ENCODE measurements around the gene UBXN10. TPM values are rescaled to one million over a fixed set of nuclear protein-coding genes. Genes with fewer than 3 reads are reported as not detected.

UBXN10 gene
- total and polyA plus RNA-seq, 2 of the 8 experiments (the other 6 are each of a cell fraction or from before 2014, with no cell fraction given) = 0.43 to 0.68 TPM

GRCh38 chr1:20143734-20144565, 41.9 kb upstream of the UBXN10 start:
- Histone ChIP-seq H3K14ac (ENCODE audit: insufficient read length) (no peak overlapping the region), H3K9me3 (ENCODE audit: insufficient read depth in 2 of 2, low read depth in 1 of 2, low read length in 1 of 2) (no peaks in the 10 kb centered on the region; a peak in 1 of 4 replicates), H3K9ac (replicated peaks in 1 of 4; ENCODE audit: extremely low read depth in 1 of 4, low read depth in 3 of 4, low read length in 3 of 4) (no peak overlapping the region), H3K23me2 (ENCODE audit: low read depth, low read length) (peaks cover 3% of the 10 kb centered on the region; the same call in 1 of the 2 replicates), H2BK12ac (ENCODE audit: low read depth, low read length) (no peak overlapping the region), H3K27me3 (replicated peaks in 1 of 4; ENCODE audit: control insufficient read depth in 3 of 4, extremely low read depth in 1 of 4, insufficient read depth in 3 of 4, low read length in 3 of 4) (no peaks in the 10 kb centered on the region), H2BK5ac (ENCODE audit: low read depth, low read length) (no peak overlapping the region), H3K79me1 (ENCODE audit: low read depth, low read length) (no peaks in the 10 kb centered on the region), H3K27ac (ENCODE audit: low read depth, low read length) (no peak overlapping the region), H3K36me3 (ENCODE audit: control insufficient read depth in 2 of 4, insufficient read depth in 4 of 4, low read length in 3 of 4) (no peaks in the 10 kb centered on the region), H3K4me3 (ENCODE audit: extremely low read depth in 1 of 4, insufficient read depth in 2 of 4, low read depth in 3 of 4, low read length in 4 of 4) (no peak overlapping the region), H2BK15ac (ENCODE audit: low read length) (no peak overlapping the region), H4K5ac (ENCODE audit: insufficient read length, low read depth, low read length) (no peak overlapping the region), H2BK120ac (replicated peaks; ENCODE audit: low read depth, low read length) (no peak overlapping the region), H3K79me2 (ENCODE audit: control insufficient read depth in 1 of 2, insufficient read depth in 2 of 2, low read length in 2 of 2) (no peaks in the 10 kb centered on the region), H3K23ac (ENCODE audit: insufficient read length) (no peak overlapping the region), H4K91ac (replicated peaks; ENCODE audit: insufficient read length, low read length) (no peak overlapping the region), H2BK20ac (ENCODE audit: low read length) (no peak overlapping the region), H2AFZ (ENCODE audit: low read length) (no peak overlapping the region), H3K4me2 (ENCODE audit: insufficient read depth in 1 of 2, low read depth in 2 of 2, low read length in 2 of 2) (no peak overlapping the region), H3K4me1 (replicated peaks in 1 of 4; ENCODE audit: control insufficient read depth in 3 of 4, insufficient read depth in 4 of 4, low read length in 3 of 4) (no peaks in the 10 kb centered on the region; a peak in 1 of 7 replicates), H2AK5ac (ENCODE audit: low read depth, low read length) (no peak overlapping the region), H3K4ac (replicated peaks; ENCODE audit: insufficient read length, low read depth, low read length) (no peak overlapping the region), H4K8ac (ENCODE audit: extremely low read depth, insufficient read depth, low read length) (no peak overlapping the region), H3K56ac (replicated peaks; ENCODE audit: insufficient read length, low read depth, low read length) (no peak overlapping the region), H3K18ac (ENCODE audit: extremely low read depth, low read length) (no peak overlapping the region), H4K20me1 (replicated peaks in 1 of 2; ENCODE audit: control insufficient read depth in 1 of 2, insufficient read depth in 2 of 2, low read length in 2 of 2) (no peaks in the 10 kb centered on the region)
- POLR2A ChIA-PET (ENCODE audit: partially characterized antibody) = no interaction called here
- no peak for FAIRE-seq
- no peak for DNase-seq (ENCODE audit: low read depth in 1 of 2, low spot score in 2 of 2)
- 87% methylated on average over 13 of the region's 13 CpGs; no CpG with 5 or more reads in 1 of the 2 experiments for WGBS, 2 experiments (ENCODE audit: extremely low coverage in 1 of 2, insufficient coverage in 1 of 2, insufficient read length in 1 of 2, insufficient replicate concordance in 2 of 2, low coverage in 1 of 2, low lambda C conversion rate in 2 of 2, missing lambda C conversion rate in 1 of 2)
- CTCF ChIA-PET (ENCODE audit: partially characterized antibody) = interaction anchor here (0.8 to 13.0 kb wide), 9 partner anchors 8 to 225 kb away, joined by 3 to 127 read pairs (median 4); partner anchors contain the start of gene PLA2G2E
- TF ChIP-seq KDM1A (IDR thresholded peaks at IDR 0.05; ENCODE audit: borderline replicate concordance, low read length) = 0 out of 2 replicates have a peak, but pooled peaks have one; percentile 15
- no peak for TF ChIP-seq TCF12 (IDR thresholded peaks at IDR 0.05; ENCODE audit: low read depth, low read length)
- TF ChIP-seq RBBP5 (IDR thresholded peaks at IDR 0.05; ENCODE audit: borderline replicate concordance, low read depth, low read length) = no peak
